Lung (tissue), 12 donors: ENCODE measurements around the gene HSPG2. TPM values are rescaled to one million over a fixed set of nuclear protein-coding genes. Genes with fewer than 3 reads are reported as not detected.
A peak's percentile ranks its signal among the peaks of the same experiment; 100 is the strongest.

Experiments
- ATAC-seq: fragments of 200-7000 bp; cut with Tn5 transposase; one replicate; pipeline ENCODE4 v1.9.1; 2020; ENCODE audit warnings: moderate number of reproducible peaks; ENCODE audit not compliant: insufficient read depth, low FRiP score
- DNase-seq, 3 donors: peaks; one replicate each; pipeline ENCODE4 v3.0.0-alpha.2; 2013 to 2017
- H3K27ac ChIP-seq, 2 donors: one replicate each; pipeline ENCODE4 v1.5.1; 2013; ENCODE audit warnings: mild to moderate bottlenecking in 2 of 2, moderate library complexity in 2 of 2, control low read depth in 1 of 2, inconsistent platforms in 1 of 2, low read depth in 1 of 2, low read length in 1 of 2
- H3K27me3 ChIP-seq, 3 donors: one replicate each; pipeline ENCODE4 v1.5.1; 2013; ENCODE audit warnings: low read length in 2 of 3; ENCODE audit not compliant: control insufficient read depth in 3 of 3, insufficient read depth in 3 of 3
- H3K36me3 ChIP-seq, 4 donors: one replicate each; pipeline ENCODE4 v1.5.1; 2013; ENCODE audit warnings: low read length in 4 of 4, mild to moderate bottlenecking in 1 of 4, moderate library complexity in 1 of 4; ENCODE audit not compliant: control insufficient read depth in 4 of 4, insufficient read depth in 4 of 4
- H3K4me1 ChIP-seq, 5 donors: one replicate each; pipeline ENCODE4 v1.5.1; 2013; ENCODE audit warnings: low read length in 5 of 5, mild to moderate bottlenecking in 2 of 5, moderate library complexity in 1 of 5; ENCODE audit not compliant: control insufficient read depth in 5 of 5, insufficient read depth in 5 of 5
- H3K4me3 ChIP-seq: one replicate; pipeline ENCODE4 v1.5.1; 2013; ENCODE audit warnings: mild to moderate bottlenecking, control low read depth, moderate library complexity
- H3K9ac ChIP-seq, 2 donors: one replicate each; pipeline ENCODE4 v1.5.1; 2013; ENCODE audit warnings: low read length in 2 of 2, control low read depth in 1 of 2; ENCODE audit not compliant: insufficient read depth in 1 of 2
- H3K9me3 ChIP-seq, 4 donors: one replicate each; pipeline ENCODE4 v1.5.1; 2013; ENCODE audit warnings: low read length in 3 of 4, mild to moderate bottlenecking in 1 of 4, moderate library complexity in 1 of 4; ENCODE audit not compliant: control insufficient read depth in 4 of 4, insufficient read depth in 3 of 4
- WGBS, 2 donors: extraction: QIAGEN DNeasy Blood & Tissue Kit; methylation state at CpG; one replicate each; pipeline ENCODE4 v1.1.7; 2013; 5-methylcytosine and 5-hydroxymethylcytosine counted together
- polyA plus RNA-seq, 2 donors: library from polyadenylated mRNA; stranded (reverse); fragments of 200-250 nt; gene quantifications; one replicate each; pipeline ENCODE4 v1.2.1, GENCODE V29; 2013
- total RNA-seq, 2 donors: library from RNA; depleted of rRNA in 1 of 2; stranded (reverse); fragments of >200 nt in 1 of 2; gene quantifications; one replicate each; pipeline ENCODE4 v1.2.1, GENCODE V29; 2014 to 2021
- TF ChIP-seq, protein P1 (sequence below): IDR thresholded peaks from 2 replicates; pipeline ENCODE4 v1.5.1; 2012; ENCODE audit warnings: mild to moderate bottlenecking; ENCODE audit errors: control extremely low read depth, extremely low read depth
- donor health status: control.
- donor health status: control.
- donor health status: Bipolar disorder and iron deficiency.
- donor health status: healthy.
- donor health status: DM: yes; HTN: yes; CAD: no.

The HSPG2 gene
- total and polyA plus RNA-seq, 4 donors = 58.0 to 335 (median 140) TPM

DNA sequence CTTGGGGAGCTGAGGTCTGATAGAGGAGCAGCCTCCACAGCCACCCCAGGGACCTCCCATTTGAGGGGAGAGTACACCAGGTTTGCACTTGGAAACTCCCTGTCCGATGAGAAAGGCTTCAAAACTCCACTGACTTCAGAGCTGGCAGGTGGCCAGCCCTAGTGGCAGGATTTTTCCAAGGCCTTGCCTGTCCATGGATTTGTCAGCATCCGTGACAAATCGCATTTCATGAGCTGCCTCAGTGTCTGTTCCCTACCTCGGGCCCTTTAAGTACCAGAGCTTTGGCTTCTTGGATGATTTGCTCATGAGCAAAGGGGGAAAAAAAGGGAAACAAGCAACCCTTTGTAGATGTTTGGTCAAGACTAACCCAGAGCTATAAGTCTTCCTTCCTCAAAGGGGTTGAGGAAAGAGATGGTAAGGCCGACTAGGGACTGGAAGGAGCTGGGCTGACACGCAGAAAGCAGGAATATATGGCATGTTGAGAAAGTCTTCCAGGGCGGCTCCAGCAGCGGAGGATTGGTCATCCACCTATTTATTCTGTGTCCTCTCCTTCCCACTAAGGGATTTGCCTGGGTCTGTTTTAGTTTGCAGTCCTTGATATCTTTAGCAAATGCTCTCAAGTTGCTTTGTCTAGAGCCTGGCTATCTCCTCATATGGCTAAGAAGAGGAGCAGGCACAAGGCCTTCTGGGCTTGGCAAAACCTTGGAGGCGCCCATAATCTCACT, 2.7 kb upstream of the HSPG2 start:
- no peaks in the 10 kb centered on the region for H3K27me3 ChIP-seq
- H3K4me1 ChIP-seq = peaks cover 4 to 36% (median 26%) of the 10 kb centered on the region in 5 donors
- H3K4me3 ChIP-seq = no peak overlapping the region
- TF ChIP-seq, protein P1, sequence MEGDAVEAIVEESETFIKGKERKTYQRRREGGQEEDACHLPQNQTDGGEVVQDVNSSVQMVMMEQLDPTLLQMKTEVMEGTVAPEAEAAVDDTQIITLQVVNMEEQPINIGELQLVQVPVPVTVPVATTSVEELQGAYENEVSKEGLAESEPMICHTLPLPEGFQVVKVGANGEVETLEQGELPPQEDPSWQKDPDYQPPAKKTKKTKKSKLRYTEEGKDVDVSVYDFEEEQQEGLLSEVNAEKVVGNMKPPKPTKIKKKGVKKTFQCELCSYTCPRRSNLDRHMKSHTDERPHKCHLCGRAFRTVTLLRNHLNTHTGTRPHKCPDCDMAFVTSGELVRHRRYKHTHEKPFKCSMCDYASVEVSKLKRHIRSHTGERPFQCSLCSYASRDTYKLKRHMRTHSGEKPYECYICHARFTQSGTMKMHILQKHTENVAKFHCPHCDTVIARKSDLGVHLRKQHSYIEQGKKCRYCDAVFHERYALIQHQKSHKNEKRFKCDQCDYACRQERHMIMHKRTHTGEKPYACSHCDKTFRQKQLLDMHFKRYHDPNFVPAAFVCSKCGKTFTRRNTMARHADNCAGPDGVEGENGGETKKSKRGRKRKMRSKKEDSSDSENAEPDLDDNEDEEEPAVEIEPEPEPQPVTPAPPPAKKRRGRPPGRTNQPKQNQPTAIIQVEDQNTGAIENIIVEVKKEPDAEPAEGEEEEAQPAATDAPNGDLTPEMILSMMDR = peak; percentile 19
- H3K27ac ChIP-seq = peak overlapping the region; percentile 15 to 79
- ATAC-seq = no peak
- no peaks in the 10 kb centered on the region for H3K9me3 ChIP-seq
- H3K36me3 ChIP-seq = no peaks in the 10 kb centered on the region
- DNase-seq = peak; percentile 88 to 91 (median 88)
- no peak overlapping the region for H3K9ac ChIP-seq
- WGBS, 2 donors = 39 to 44% methylated on average over 9 of the region's 9 CpGs

DNA sequence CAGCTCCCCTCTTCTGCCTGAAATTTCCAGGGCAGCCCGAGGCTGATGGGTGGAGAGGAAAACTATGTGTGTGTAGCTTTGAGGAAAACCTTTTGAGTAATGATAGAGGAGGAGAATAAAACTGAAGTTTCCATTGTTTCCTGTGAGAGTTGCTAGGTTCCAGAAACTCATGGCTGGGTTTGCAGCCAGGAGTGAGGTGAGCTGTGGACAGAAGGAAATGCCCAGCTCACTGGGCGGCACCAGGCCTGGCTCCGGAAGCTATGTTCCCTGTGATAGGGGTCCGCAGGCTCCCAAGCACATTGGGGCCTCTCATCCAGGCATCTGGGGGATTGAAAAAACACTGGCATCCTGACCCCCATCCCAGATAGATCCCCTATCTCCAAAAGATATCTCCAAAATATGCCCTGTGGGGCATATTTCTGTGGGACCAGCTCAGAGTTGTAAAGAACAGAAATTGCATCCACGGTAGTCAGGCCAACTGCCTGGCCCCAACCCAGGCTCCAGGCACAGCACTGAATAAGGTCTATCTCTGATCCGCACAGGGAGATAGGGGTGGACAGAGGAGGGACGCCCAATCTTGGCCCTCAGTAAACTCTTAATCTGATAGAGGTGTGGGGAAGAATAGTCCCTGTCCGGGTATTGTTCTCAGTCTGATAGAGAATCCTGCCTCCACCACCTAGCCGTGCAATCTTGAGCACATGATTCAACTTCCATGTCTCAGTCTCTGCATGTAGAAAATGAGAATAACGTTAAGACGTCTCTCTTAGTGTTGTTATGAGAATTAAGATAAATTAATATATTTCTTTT, 1.8 kb upstream of the HSPG2 start:
- 63 to 64% methylated on average over 11 of the region's 11 CpGs for WGBS, 2 donors
- ATAC-seq = no peak
- TF ChIP-seq, protein P1 = no peak
- Histone ChIP-seq H3K4me3 (no peak overlapping the region), H3K27ac (peak overlapping the region; percentile 72 to 77), H3K27me3 (no peaks in the 10 kb centered on the region), H3K36me3 (no peaks in the 10 kb centered on the region), H3K9me3 (no peaks in the 10 kb centered on the region), H3K9ac (peak overlapping the region in 1 of 2 donors; percentile 19), H3K4me1 (peaks cover 4 to 38% (median 26%) of the 10 kb centered on the region in 5 donors)
- DNase-seq = no peak

DNA sequence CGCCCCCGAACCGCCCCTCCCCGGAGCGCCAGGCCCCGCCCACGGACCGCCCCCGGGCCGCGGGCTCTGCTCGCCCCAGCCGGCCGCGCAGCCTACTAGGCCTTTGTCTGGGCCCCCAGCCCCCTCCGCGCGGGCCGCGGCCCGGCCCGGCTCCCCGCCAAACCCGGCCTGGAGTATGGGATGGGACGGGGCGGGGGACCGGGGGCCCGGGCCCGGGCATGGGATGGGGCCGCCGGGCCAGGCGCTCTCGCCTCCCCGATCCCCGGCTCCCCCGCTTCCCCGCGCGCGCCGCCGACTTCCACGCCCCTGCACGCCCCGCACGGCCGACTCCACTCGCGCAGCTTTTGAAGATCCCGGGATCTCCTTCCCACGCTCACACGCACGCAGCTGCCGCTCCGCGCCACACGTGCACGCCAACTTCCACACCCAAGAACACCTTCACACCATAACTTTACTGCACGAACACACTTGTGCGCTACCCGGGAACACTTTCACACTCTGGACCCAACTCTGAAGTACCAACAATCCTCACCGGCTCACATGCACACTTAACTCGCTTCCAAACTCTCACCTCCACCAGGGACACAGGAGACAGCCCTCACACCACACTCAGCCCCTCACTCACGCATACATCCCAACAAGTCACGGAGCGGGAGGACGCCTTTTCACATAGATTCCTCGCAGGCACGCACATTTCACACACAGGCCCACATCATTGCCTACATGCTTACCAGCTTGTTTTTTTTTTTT, 437 bp upstream of the HSPG2 start:
- peak overlapping the region; percentile 29 to 77 for H3K27ac ChIP-seq
- DNase-seq (peak; percentile 92 to 94 (median 92)), ATAC-seq (peak; percentile 77)
- H3K4me1 ChIP-seq = peaks cover 5 to 48% (median 26%) of the 10 kb centered on the region in 5 donors
- peak overlapping the region; percentile 8 for H3K4me3 ChIP-seq
- H3K36me3 ChIP-seq = no peaks in the 10 kb centered on the region
- H3K9me3 ChIP-seq = no peaks in the 10 kb centered on the region
- WGBS, 2 donors = 10 to 30% methylated on average over 22 to 68 of the region's 69 CpGs
- no peaks in the 10 kb centered on the region for H3K27me3 ChIP-seq
- H3K9ac ChIP-seq = peak overlapping the region in 1 of 2 donors; percentile 78
- TF ChIP-seq, protein P1 = no peak
